Activated CD8-positive, alpha-beta T cell treated with anti-CD3 and anti-CD28 coated beads for 36 hours (primary cell): ENCODE measurements around the gene SORL1. TPM values are rescaled to one million over a fixed set of nuclear protein-coding genes. Genes with fewer than 3 reads are reported as not detected.
A peak's percentile ranks its signal among the peaks of the same experiment; 100 is the strongest.

Experiments
- ATAC-seq: fragments of 200-7000 bp; cut with Tn5 transposase; one replicate; pipeline ENCODE4 v1.10.0; 2021; ENCODE audit warnings: mild to moderate bottlenecking, moderate library complexity
- CTCF ChIA-PET: fragments of 350-600 bp; sonication (Branson Sonifier 250); formaldehyde crosslinking; loops from one replicate; lab custom pipeline; 2021; ENCODE audit warnings: antibody characterized with exemption; lab: Charles Lee
- POLR2A ChIA-PET: fragments of 350-600 bp; sonication (Branson Sonifier 250); formaldehyde crosslinking; loops from one replicate; lab custom pipeline; 2021; ENCODE audit warnings: antibody characterized with exemption; lab: Charles Lee
- DNase-seq: peaks from one replicate; pipeline ENCODE4 v3.0.0-alpha.2; 2020
- H3K27ac Mint-ChIP-seq: one replicate; pipeline ENCODE4 v1.8.0; 2021; ENCODE audit warnings: mild to moderate bottlenecking, mixed read lengths
- H3K27me3 Mint-ChIP-seq: one replicate; pipeline ENCODE4 v1.8.0; 2021; ENCODE audit warnings: mixed read lengths
- H3K36me3 Mint-ChIP-seq: one replicate; pipeline ENCODE4 v1.8.0; 2021; ENCODE audit warnings: low read depth, mixed read lengths
- H3K4me1 Mint-ChIP-seq: one replicate; pipeline ENCODE4 v1.8.0; 2021; ENCODE audit warnings: low read depth, mixed read lengths
- H3K4me3 Mint-ChIP-seq: one replicate; pipeline ENCODE4 v1.8.0; 2021; ENCODE audit warnings: mild to moderate bottlenecking, moderate library complexity, mixed read lengths
- H3K9me3 Mint-ChIP-seq: one replicate; pipeline ENCODE4 v1.8.0; 2021; ENCODE audit warnings: mixed read lengths
- intact Hi-C: fragments of 100-400 bp; cut with micrococcal nuclease; formaldehyde crosslinking; loops from one replicate; pipeline ENCODE4 v1.10.0; 2022
- total RNA-seq, 2 experiments: library from RNA; stranded (reverse); gene quantifications; one replicate each; pipeline ENCODE4 v1.2.3, GENCODE V29; 2021
- TF ChIP-seq, protein P1 (sequence below): fragments of 200-600 bp; IDR thresholded peaks from one replicate; pipeline ENCODE4 v1.8.0; 2022; ENCODE audit warnings: antibody characterized with exemption, mild to moderate bottlenecking

Gene SORL1
- total RNA-seq, 2 experiments from 2014 or later: 61.1 to 64.6 TPM

- no peak overlapping the region for H3K4me3 Mint-ChIP-seq
- CTCF ChIA-PET: interaction anchor here (0.9 to 1.2 kb wide), 4 partner anchors 10 to 36 kb away, joined by 3 to 6 read pairs (median 4); no protein-coding TSS in a partner anchor
- H3K36me3 Mint-ChIP-seq: peaks cover 67% of the 10 kb centered on the region
- TF ChIP-seq, protein P1, sequence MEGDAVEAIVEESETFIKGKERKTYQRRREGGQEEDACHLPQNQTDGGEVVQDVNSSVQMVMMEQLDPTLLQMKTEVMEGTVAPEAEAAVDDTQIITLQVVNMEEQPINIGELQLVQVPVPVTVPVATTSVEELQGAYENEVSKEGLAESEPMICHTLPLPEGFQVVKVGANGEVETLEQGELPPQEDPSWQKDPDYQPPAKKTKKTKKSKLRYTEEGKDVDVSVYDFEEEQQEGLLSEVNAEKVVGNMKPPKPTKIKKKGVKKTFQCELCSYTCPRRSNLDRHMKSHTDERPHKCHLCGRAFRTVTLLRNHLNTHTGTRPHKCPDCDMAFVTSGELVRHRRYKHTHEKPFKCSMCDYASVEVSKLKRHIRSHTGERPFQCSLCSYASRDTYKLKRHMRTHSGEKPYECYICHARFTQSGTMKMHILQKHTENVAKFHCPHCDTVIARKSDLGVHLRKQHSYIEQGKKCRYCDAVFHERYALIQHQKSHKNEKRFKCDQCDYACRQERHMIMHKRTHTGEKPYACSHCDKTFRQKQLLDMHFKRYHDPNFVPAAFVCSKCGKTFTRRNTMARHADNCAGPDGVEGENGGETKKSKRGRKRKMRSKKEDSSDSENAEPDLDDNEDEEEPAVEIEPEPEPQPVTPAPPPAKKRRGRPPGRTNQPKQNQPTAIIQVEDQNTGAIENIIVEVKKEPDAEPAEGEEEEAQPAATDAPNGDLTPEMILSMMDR: no peak
- H3K4me1 Mint-ChIP-seq: peaks cover 64% of the 10 kb centered on the region
- H3K27ac Mint-ChIP-seq: peak overlapping the region; percentile 34
- intact Hi-C loops: no loop called here
- POLR2A ChIA-PET: interaction anchor here (0.7 to 2.3 kb wide), 5 partner anchors 12 to 30 kb away, joined by 3 to 8 read pairs (median 4); no protein-coding TSS in a partner anchor
- no peaks in the 10 kb centered on the region for H3K9me3 Mint-ChIP-seq
- ATAC-seq: no peak
- no peak for DNase-seq
- no peaks in the 10 kb centered on the region for H3K27me3 Mint-ChIP-seq
Observed at GRCh38 chr11:121487191-121487590, 35.1 kb downstream of the SORL1 start.

GRCh38 chr11:121488170-121488569 is 36.1 kb downstream of the SORL1 start:
- Mint-ChIP-seq H3K4me1 (peaks cover 55% of the 10 kb centered on the region), H3K27me3 (no peaks in the 10 kb centered on the region), H3K27ac (no peak overlapping the region), H3K36me3 (peaks cover 64% of the 10 kb centered on the region), H3K9me3 (no peaks in the 10 kb centered on the region), H3K4me3 (no peak overlapping the region)
- intact Hi-C loops: no loop called here
- ChIA-PET POLR2A (interaction anchor here (1.8 to 2.3 kb wide), 2 partner anchors 11 to 20 kb away, joined by 6 to 8 read pairs; no protein-coding TSS in a partner anchor), CTCF (interaction anchor here (1.0 to 1.2 kb wide), 3 partner anchors 9 to 37 kb away, joined by 3 to 6 read pairs (median 4); no protein-coding TSS in a partner anchor)
- no peak for ATAC-seq
- DNase-seq: no peak
- TF ChIP-seq, protein P1: no peak

- ChIA-PET POLR2A (interaction anchor here (1.8 to 2.3 kb wide), 2 partner anchors 10 to 21 kb away, joined by 6 to 8 read pairs; no protein-coding TSS in a partner anchor), CTCF (no interaction called here)
- TF ChIP-seq, protein P1: no peak
- H3K9me3 Mint-ChIP-seq: no peaks in the 10 kb centered on the region
- H3K36me3 Mint-ChIP-seq: peaks cover 67% of the 10 kb centered on the region
- H3K27ac Mint-ChIP-seq: no peak overlapping the region
- ATAC-seq (no peak), DNase-seq (no peak)
- no peak overlapping the region for H3K4me3 Mint-ChIP-seq
- H3K4me1 Mint-ChIP-seq: peaks cover 53% of the 10 kb centered on the region
- intact Hi-C loops: no loop called here
- no peaks in the 10 kb centered on the region for H3K27me3 Mint-ChIP-seq
Observed at GRCh38 chr11:121488641-121489040, 36.5 kb downstream of the SORL1 start.

GRCh38 chr11:121489823-121490222 is 37.7 kb downstream of the SORL1 start:
- ChIA-PET CTCF (interaction anchor here (0.9 kb wide), 1 partner anchor 18 kb away, joined by 3 read pairs; no protein-coding TSS in a partner anchor), POLR2A (interaction anchor here (0.9 kb wide), 1 partner anchor 22 kb away, joined by 3 read pairs; no protein-coding TSS in a partner anchor)
- TF ChIP-seq, protein P1: no peak
- intact Hi-C loops: no loop called here
- no peaks in the 10 kb centered on the region for H3K27me3 Mint-ChIP-seq
- H3K9me3 Mint-ChIP-seq: no peaks in the 10 kb centered on the region
- H3K4me3 Mint-ChIP-seq: no peak overlapping the region
- DNase-seq (no peak), ATAC-seq (no peak)
- H3K36me3 Mint-ChIP-seq: peaks cover 64% of the 10 kb centered on the region
- peaks cover 55% of the 10 kb centered on the region for H3K4me1 Mint-ChIP-seq
- peak overlapping the region; percentile 50 for H3K27ac Mint-ChIP-seq
